Measurements from ENCODE around the gene ZSCAN1.

GRCh38 chr19:58001895-58002369 is 31.9 kb upstream of the ZSCAN1 start:
- TF ChIP-seq CTCF (IDR thresholded peaks at IDR 0.05) (no peak), POLR2A (IDR thresholded peaks at IDR 0.05) (no peak)
